Neutrophil (primary cell): ENCODE measurements around the gene MACF1.

Experiments used
- H3K27ac ChIP-seq: fragments of 200-600 bp; sonication (generic); 2 replicates; pipeline ENCODE4 v1.5.1; 2016; ENCODE audit warnings: mild to moderate bottlenecking, moderate library complexity
- H3K27me3 ChIP-seq: fragments of 200-600 bp; sonication (generic); 2 replicates; pipeline ENCODE4 v1.6.0; 2016; ENCODE audit warnings: mild to moderate bottlenecking
- H3K36me3 ChIP-seq: fragments of 200-600 bp; sonication (generic); 2 replicates; pipeline ENCODE4 v1.5.1; 2017
- H3K4me1 ChIP-seq, 2 experiments: fragments of 200-600 bp in 1 of 2; sonication (generic) in 1 of 2; 1 replicate in 1 of 2; 2 replicates in 1 of 2; pipeline versions ENCODE4 v1.5.1 to v1.6.1; 2013 to 2016; ENCODE audit warnings: low read depth in 1 of 2, low read length in 1 of 2, mild to moderate bottlenecking in 1 of 2, moderate library complexity in 1 of 2; ENCODE audit not compliant: control insufficient read depth in 1 of 2, insufficient read depth in 1 of 2
- H3K4me3 ChIP-seq, 2 experiments: fragments of 200-600 bp in 1 of 2; sonication (generic) in 1 of 2; 1 replicate in 1 of 2; 2 replicates in 1 of 2; pipeline ENCODE4 v1.5.1; 2013 to 2016; ENCODE audit warnings: low read depth in 1 of 2, low read length in 1 of 2, mild to moderate bottlenecking in 1 of 2, moderate library complexity in 1 of 2
- H3K9me3 ChIP-seq: fragments of 200-600 bp; sonication (generic); 2 replicates; pipeline ENCODE4 v1.5.1; 2016
- CTCF ChIP-seq: fragments of 200-600 bp; sonication (generic); IDR thresholded peaks from 2 replicates; pipeline ENCODE4 v1.5.1; 2016; ENCODE audit warnings: antibody characterized with exemption

Gene MACF1, protein sequence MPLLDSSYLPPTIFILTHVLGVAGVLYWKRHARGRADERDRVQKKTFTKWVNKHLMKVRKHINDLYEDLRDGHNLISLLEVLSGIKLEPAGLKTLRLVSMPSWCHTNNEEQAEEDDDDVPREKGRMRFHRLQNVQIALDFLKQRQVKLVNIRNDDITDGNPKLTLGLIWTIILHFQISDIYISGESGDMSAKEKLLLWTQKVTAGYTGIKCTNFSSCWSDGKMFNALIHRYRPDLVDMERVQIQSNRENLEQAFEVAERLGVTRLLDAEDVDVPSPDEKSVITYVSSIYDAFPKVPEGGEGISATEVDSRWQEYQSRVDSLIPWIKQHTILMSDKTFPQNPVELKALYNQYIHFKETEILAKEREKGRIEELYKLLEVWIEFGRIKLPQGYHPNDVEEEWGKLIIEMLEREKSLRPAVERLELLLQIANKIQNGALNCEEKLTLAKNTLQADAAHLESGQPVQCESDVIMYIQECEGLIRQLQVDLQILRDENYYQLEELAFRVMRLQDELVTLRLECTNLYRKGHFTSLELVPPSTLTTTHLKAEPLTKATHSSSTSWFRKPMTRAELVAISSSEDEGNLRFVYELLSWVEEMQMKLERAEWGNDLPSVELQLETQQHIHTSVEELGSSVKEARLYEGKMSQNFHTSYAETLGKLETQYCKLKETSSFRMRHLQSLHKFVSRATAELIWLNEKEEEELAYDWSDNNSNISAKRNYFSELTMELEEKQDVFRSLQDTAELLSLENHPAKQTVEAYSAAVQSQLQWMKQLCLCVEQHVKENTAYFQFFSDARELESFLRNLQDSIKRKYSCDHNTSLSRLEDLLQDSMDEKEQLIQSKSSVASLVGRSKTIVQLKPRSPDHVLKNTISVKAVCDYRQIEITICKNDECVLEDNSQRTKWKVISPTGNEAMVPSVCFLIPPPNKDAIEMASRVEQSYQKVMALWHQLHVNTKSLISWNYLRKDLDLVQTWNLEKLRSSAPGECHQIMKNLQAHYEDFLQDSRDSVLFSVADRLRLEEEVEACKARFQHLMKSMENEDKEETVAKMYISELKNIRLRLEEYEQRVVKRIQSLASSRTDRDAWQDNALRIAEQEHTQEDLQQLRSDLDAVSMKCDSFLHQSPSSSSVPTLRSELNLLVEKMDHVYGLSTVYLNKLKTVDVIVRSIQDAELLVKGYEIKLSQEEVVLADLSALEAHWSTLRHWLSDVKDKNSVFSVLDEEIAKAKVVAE (N-terminal part only)

GRCh38 chr1:39204441-39205081, at the start of gene MACF1:
Gene MACF1, plus strand, starts transcription at chr1:39204695. Its CDS starts 328 bp downstream, at chr1:39205023.
- H3K4me3 ChIP-seq: peak within 1 kb of the TSS; percentile 46 to 55
- no peaks in the 10 kb centered on the region for H3K9me3 ChIP-seq
- peaks cover 27% of the 10 kb centered on the region in 2 experiments for H3K4me1 ChIP-seq
- H3K27me3 ChIP-seq: no peaks in the 10 kb centered on the region
- TF ChIP-seq CTCF: no peak
- H3K36me3 ChIP-seq: no peaks in the 10 kb centered on the region
- H3K27ac ChIP-seq: peak within 1 kb of the TSS; percentile 83

- no peaks in the 10 kb centered on the region for H3K9me3 ChIP-seq
- no peaks in the 10 kb centered on the region for H3K36me3 ChIP-seq
- no peak overlapping the region for H3K4me3 ChIP-seq
- H3K4me1 ChIP-seq: no peaks in the 10 kb centered on the region
- H3K27ac ChIP-seq: no peak overlapping the region
- H3K27me3 ChIP-seq: no peaks in the 10 kb centered on the region
- no peak for TF ChIP-seq CTCF
These were observed 47.2 kb upstream of the MACF1 start for GRCh38 chr1:39157304-39157703.

DNA sequence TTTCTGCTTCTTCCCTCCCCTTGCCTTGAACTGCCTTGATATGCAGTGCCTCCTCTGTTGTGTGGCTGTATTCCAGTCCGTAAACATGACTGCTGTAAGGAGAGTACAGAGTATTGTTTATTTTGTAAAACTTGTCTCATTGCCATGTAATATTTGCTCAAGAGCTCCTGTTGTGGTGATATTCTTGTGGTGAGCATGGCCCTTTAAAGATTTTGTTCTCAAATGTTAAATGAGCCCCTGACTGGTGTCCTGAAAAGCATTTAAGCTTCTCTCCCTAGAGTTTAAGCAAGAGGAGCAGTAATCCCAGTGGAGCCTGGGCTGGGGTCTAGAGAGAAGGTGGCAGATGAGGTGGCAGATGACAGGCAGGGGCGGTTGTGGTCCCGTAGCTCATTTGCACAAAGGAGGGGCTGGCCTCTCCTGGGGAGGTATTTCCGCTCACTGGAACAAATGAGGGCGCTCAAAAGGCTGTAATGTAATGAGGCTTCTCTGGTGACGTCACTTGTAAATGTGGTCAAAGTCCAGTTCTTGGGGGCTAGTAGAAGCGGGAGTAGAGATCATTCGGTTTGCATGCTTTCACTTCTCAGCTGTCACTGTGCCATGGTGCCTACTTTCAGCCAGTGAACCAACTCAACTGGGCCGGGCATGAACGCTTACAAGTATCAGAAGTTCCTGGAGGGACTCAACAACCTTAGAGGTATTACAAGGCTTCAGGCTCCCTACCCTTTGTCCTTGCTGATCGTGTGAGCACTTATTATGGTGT, 46.0 kb upstream of the MACF1 start:
- Histone ChIP-seq H3K27ac (no peak overlapping the region), H3K4me1 (no peaks in the 10 kb centered on the region)

DNA sequence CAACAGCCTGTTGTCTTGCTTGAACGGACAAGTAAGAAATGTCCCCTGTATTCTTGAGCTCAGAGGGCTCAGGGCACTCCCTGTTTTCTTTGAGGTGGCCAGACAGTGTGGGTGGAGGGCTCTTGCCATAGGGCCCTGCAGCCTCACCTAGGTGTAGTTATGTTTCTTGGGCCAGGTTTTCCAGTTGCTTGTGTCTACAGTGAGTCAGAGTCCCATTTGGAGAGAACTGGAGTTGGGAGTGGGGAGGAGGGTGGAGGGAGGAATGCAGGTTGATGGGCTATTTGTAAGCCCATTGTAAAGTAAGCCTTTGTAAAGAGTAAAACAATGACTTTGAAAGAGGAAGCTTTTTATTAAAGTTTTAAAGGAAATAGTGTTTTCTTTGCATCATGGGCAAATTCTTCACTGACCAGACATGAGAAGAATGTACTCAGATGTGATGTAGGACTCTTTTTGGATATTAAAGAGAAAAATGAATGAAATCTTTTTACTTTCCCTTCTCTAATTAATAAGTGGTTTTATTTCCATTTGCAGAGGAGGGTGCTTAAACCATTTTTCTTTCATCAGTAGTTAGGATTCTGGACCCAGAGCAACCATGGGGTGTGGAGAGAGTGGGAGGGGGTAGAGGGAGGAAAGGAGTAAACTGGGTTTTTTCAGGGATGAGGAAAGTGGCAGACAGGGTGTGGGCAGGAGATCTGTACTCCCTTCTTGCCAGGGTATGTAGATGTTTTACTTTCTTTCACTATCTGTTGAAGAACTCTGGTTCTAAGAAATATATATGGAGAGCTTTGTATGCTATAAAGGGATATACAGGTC, 45.1 kb upstream of the MACF1 start:
- Histone ChIP-seq H3K9me3 (no peaks in the 10 kb centered on the region), H3K36me3 (no peaks in the 10 kb centered on the region), H3K27me3 (no peaks in the 10 kb centered on the region), H3K4me1 (no peaks in the 10 kb centered on the region), H3K27ac (no peak overlapping the region), H3K4me3 (no peak overlapping the region)
- no peak for TF ChIP-seq CTCF

More for the DNA sequence above, 46.0 kb upstream of the MACF1 start:
- no peak for TF ChIP-seq CTCF
- Histone ChIP-seq H3K27me3 (no peaks in the 10 kb centered on the region), H3K9me3 (no peaks in the 10 kb centered on the region), H3K36me3 (no peaks in the 10 kb centered on the region), H3K4me3 (no peak overlapping the region)
